PC-3 (cell line): ENCODE data around the gene KCNJ12.
"Not testable (repeated sequence)": the region's sequence is repeated elsewhere in the genome, so short reads cannot be mapped to it uniquely, and the experiment has no call there.

ENCODE experiments used
- CTCF ChIP-seq: fragments of 300-600 bp; sonication (generic); conservative IDR thresholded peaks from 2 replicates; pipeline ENCODE4 v1.5.1; 2017; ENCODE audit warnings: antibody characterized with exemption, low read depth, mild to moderate bottlenecking, low read length
- EZH2 ChIP-seq: fragments of 300-600 bp; sonication (generic); IDR thresholded peaks from one replicate; pipeline ENCODE4 v1.6.1; 2017; ENCODE audit warnings: antibody characterized with exemption, mild to moderate bottlenecking, low read length; ENCODE audit not compliant: unreplicated experiment

- TF ChIP-seq EZH2, CTCF: not testable (repeated sequence)
These were observed 34.9 kb upstream of the KCNJ12 start for GRCh38 chr17:21341279-21341678.
